Measurements from ENCODE around the gene PIM3. TPM values are rescaled to one million over a fixed set of nuclear protein-coding genes. Genes with fewer than 3 reads are reported as not detected.
A peak's percentile ranks its signal among the peaks of the same experiment; 100 is the strongest.

PIM3 gene
- total RNA-seq, 1 experiment from 2014 or later: 86.3 TPM

- CTCF ChIA-PET: interaction anchor here (1.9 kb wide), 1 partner anchor 33 kb away, joined by 15 read pairs; no protein-coding TSS in a partner anchor
These were observed 3.1 kb downstream of the PIM3 start for GRCh38 chr22:49963647-49964026.

GRCh38 chr22:49964136-49965090 is 3.8 kb downstream of the PIM3 start:
- no peaks in the 10 kb centered on the region for H3K9me3 Mint-ChIP-seq (ENCODE audit: low read depth, unreplicated experiment)
- peak overlapping the region; percentile 93 for H3K4me3 Mint-ChIP-seq (ENCODE audit: low read depth, unreplicated experiment)
- BruUV-seq (replicated peaks): no TSS peak
- TF ChIP-seq CTCF (IDR thresholded peaks at IDR 0.05; ENCODE audit: unreplicated experiment): no peak
- CTCF ChIA-PET: no interaction called here
- H3K27me3 Mint-ChIP-seq (ENCODE audit: unreplicated experiment): no peaks in the 10 kb centered on the region
- H3K36me3 Mint-ChIP-seq (ENCODE audit: insufficient read depth, unreplicated experiment): peaks cover 77% of the 10 kb centered on the region
- H3K4me1 Mint-ChIP-seq (ENCODE audit: low read depth, unreplicated experiment): peaks cover 21% of the 10 kb centered on the region
- intact Hi-C loops (cut with micrococcal nuclease; ENCODE audit: unreplicated experiment): no loop called here
- no peak for DNase-seq
- peak overlapping the region; percentile 90 for H3K27ac Mint-ChIP-seq (ENCODE audit: unreplicated experiment)

More at GRCh38 chr22:49963647-49964026, 3.1 kb downstream of the PIM3 start:
- DNase-seq: no peak
- Mint-ChIP-seq H3K27me3 (ENCODE audit: unreplicated experiment) (no peaks in the 10 kb centered on the region), H3K4me1 (ENCODE audit: low read depth, unreplicated experiment) (peaks cover 29% of the 10 kb centered on the region), H3K4me3 (ENCODE audit: low read depth, unreplicated experiment) (peak overlapping the region; percentile 93), H3K36me3 (ENCODE audit: insufficient read depth, unreplicated experiment) (peaks cover 84% of the 10 kb centered on the region), H3K27ac (ENCODE audit: unreplicated experiment) (peak overlapping the region; percentile 90), H3K9me3 (ENCODE audit: low read depth, unreplicated experiment) (no peaks in the 10 kb centered on the region)
- no peak for TF ChIP-seq CTCF (IDR thresholded peaks at IDR 0.05; ENCODE audit: unreplicated experiment)
- intact Hi-C loops (cut with micrococcal nuclease; ENCODE audit: unreplicated experiment): loop anchor here (2.0 kb wide), 1 partner anchor 15 kb away; no protein-coding TSS in a partner anchor
- TSS peak; percentile 62 for BruUV-seq (replicated peaks)

- CTCF ChIA-PET: no interaction called here
- TF ChIP-seq CTCF (IDR thresholded peaks at IDR 0.05; ENCODE audit: unreplicated experiment): no peak
- BruUV-seq (replicated peaks): no TSS peak
- DNase-seq: no peak
- Mint-ChIP-seq H3K36me3 (ENCODE audit: insufficient read depth, unreplicated experiment) (peaks cover 79% of the 10 kb centered on the region), H3K4me1 (ENCODE audit: low read depth, unreplicated experiment) (peaks cover 18% of the 10 kb centered on the region), H3K27ac (ENCODE audit: unreplicated experiment) (peak overlapping the region; percentile 90), H3K27me3 (ENCODE audit: unreplicated experiment) (no peaks in the 10 kb centered on the region), H3K9me3 (ENCODE audit: low read depth, unreplicated experiment) (no peaks in the 10 kb centered on the region), H3K4me3 (ENCODE audit: low read depth, unreplicated experiment) (peak overlapping the region; percentile 93)
- intact Hi-C loops (cut with micrococcal nuclease; ENCODE audit: unreplicated experiment): no loop called here
These were observed 4.8 kb downstream of the PIM3 start for GRCh38 chr22:49965091-49966040.

- peak overlapping the region; percentile 32 for H3K4me3 Mint-ChIP-seq (ENCODE audit: low read depth, unreplicated experiment)
- no peaks in the 10 kb centered on the region for H3K27me3 Mint-ChIP-seq (ENCODE audit: unreplicated experiment)
- peaks cover 83% of the 10 kb centered on the region for H3K36me3 Mint-ChIP-seq (ENCODE audit: insufficient read depth, unreplicated experiment)
- no peak for DNase-seq
- peak overlapping the region; percentile 42 for H3K27ac Mint-ChIP-seq (ENCODE audit: unreplicated experiment)
- peaks cover 18% of the 10 kb centered on the region for H3K4me1 Mint-ChIP-seq (ENCODE audit: low read depth, unreplicated experiment)
- TF ChIP-seq CTCF (IDR thresholded peaks at IDR 0.05; ENCODE audit: unreplicated experiment): no peak
- CTCF ChIA-PET: interaction anchor here (3.3 kb wide), 1 partner anchor 36 kb away, joined by 16 read pairs; no protein-coding TSS in a partner anchor
- no TSS peak for BruUV-seq (replicated peaks)
- H3K9me3 Mint-ChIP-seq (ENCODE audit: low read depth, unreplicated experiment): no peaks in the 10 kb centered on the region
- intact Hi-C loops (cut with micrococcal nuclease; ENCODE audit: unreplicated experiment): no loop called here
These were observed 5.6 kb downstream of the PIM3 start for GRCh38 chr22:49966041-49966773.

Data from Calu3 (cell line).